ENCODE results near the gene MELK. TPM values are rescaled to one million over a fixed set of nuclear protein-coding genes. Genes with fewer than 3 reads are reported as not detected.
A peak's percentile ranks its signal among the peaks of the same experiment; 100 is the strongest.

The MELK gene
- total and polyA plus RNA-seq, 2 donors (not counting 1 experiment from before 2014, with no cell fraction given), result 14.2 to 21.9 TPM

GRCh38 chr9:36597412-36598178 is 24.9 kb downstream of the MELK start:
- Histone ChIP-seq H3K4me2 (ENCODE audit: extremely low read depth, insufficient read depth, low read length) (no peak overlapping the region), H3K9ac (ENCODE audit: insufficient read depth, low read length) (no peak overlapping the region), H3K27me3 (ENCODE audit: control insufficient read depth, insufficient read depth, low read length) (no peaks in the 10 kb centered on the region), H3K36me3 (ENCODE audit: control insufficient read depth, insufficient read depth, low read length) (no peaks in the 10 kb centered on the region), H3K27ac (ENCODE audit: insufficient read depth, low read length) (no peak overlapping the region), H2AFZ (ENCODE audit: low read length) (no peak overlapping the region), H3K4me3 (replicated peaks in 1 of 4; ENCODE audit: control extremely low read depth in 1 of 4, insufficient read depth in 1 of 4, low read depth in 3 of 4, low read length in 4 of 4) (no peak overlapping the region), H3K9me3 (ENCODE audit: control insufficient read depth, insufficient read depth, low read depth, low read length) (no peaks in the 10 kb centered on the region), H3K79me2 (ENCODE audit: control insufficient read depth, insufficient read depth, low read length) (peaks cover 7% of the 10 kb centered on the region), H3K4me1 (ENCODE audit: control insufficient read depth, extremely low read depth, insufficient read depth, low read length) (no peaks in the 10 kb centered on the region), H4K20me1 (ENCODE audit: control insufficient read depth, extremely low read depth, insufficient read depth, low read length) (no peaks in the 10 kb centered on the region)
- peak; percentile 63 to 79 for DNase-seq (ENCODE audit: low read depth in 2 of 2)
- TF ChIP-seq EZH2 (IDR thresholded peaks at IDR 0.05; ENCODE audit: low read length, missing control alignments) (no peak), CTCF (conservative IDR thresholded peaks at IDR 0.05 in 1 of 2, IDR thresholded peaks at IDR 0.05 in 1 of 2; ENCODE audit: low read depth in 1 of 2, low read length in 2 of 2) (peak; percentile 70 to 92)

GRCh38 chr9:36598273-36598672 is 25.6 kb downstream of the MELK start:
- no peaks in the 10 kb centered on the region for H3K36me3 ChIP-seq (ENCODE audit: control insufficient read depth, insufficient read depth, low read length)
- no peak for TF ChIP-seq EZH2 (IDR thresholded peaks at IDR 0.05; ENCODE audit: low read length, missing control alignments)
- TF ChIP-seq CTCF (conservative IDR thresholded peaks at IDR 0.05 in 1 of 2, IDR thresholded peaks at IDR 0.05 in 1 of 2; ENCODE audit: low read depth in 1 of 2, low read length in 2 of 2), result no peak
- H2AFZ ChIP-seq (ENCODE audit: low read length), result no peak overlapping the region
- no peak overlapping the region for H3K9ac ChIP-seq (ENCODE audit: insufficient read depth, low read length)
- no peaks in the 10 kb centered on the region for H3K9me3 ChIP-seq (ENCODE audit: control insufficient read depth, insufficient read depth, low read depth, low read length)
- H3K79me2 ChIP-seq (ENCODE audit: control insufficient read depth, insufficient read depth, low read length), result peaks cover 4% of the 10 kb centered on the region
- no peaks in the 10 kb centered on the region for H3K4me1 ChIP-seq (ENCODE audit: control insufficient read depth, extremely low read depth, insufficient read depth, low read length)
- no peak overlapping the region for H3K4me3 ChIP-seq (replicated peaks in 1 of 4; ENCODE audit: control extremely low read depth in 1 of 4, insufficient read depth in 1 of 4, low read depth in 3 of 4, low read length in 4 of 4)
- peak in 1 of 2 donors; percentile 48 for DNase-seq (ENCODE audit: low read depth in 2 of 2)
- no peaks in the 10 kb centered on the region for H3K27me3 ChIP-seq (ENCODE audit: control insufficient read depth, insufficient read depth, low read length)
- H3K27ac ChIP-seq (ENCODE audit: insufficient read depth, low read length), result no peak overlapping the region
- no peak overlapping the region for H3K4me2 ChIP-seq (ENCODE audit: extremely low read depth, insufficient read depth, low read length)
- no peaks in the 10 kb centered on the region for H4K20me1 ChIP-seq (ENCODE audit: control insufficient read depth, extremely low read depth, insufficient read depth, low read length)

GRCh38 chr9:36603006-36603405 is 30.3 kb downstream of the MELK start:
- DNase-seq (ENCODE audit: low read depth in 2 of 2), result peak; percentile 36 to 43
- peak overlapping the region; percentile 42 for H3K4me2 ChIP-seq (ENCODE audit: extremely low read depth, insufficient read depth, low read length)

More at GRCh38 chr9:36603006-36603405, 30.3 kb downstream of the MELK start:
- no peaks in the 10 kb centered on the region for H3K9me3 ChIP-seq (ENCODE audit: control insufficient read depth, insufficient read depth, low read depth, low read length)
- no peaks in the 10 kb centered on the region for H3K4me1 ChIP-seq (ENCODE audit: control insufficient read depth, extremely low read depth, insufficient read depth, low read length)
- H3K4me3 ChIP-seq (replicated peaks in 1 of 4; ENCODE audit: control extremely low read depth in 1 of 4, insufficient read depth in 1 of 4, low read depth in 3 of 4, low read length in 4 of 4), result no peak overlapping the region
- H4K20me1 ChIP-seq (ENCODE audit: control insufficient read depth, extremely low read depth, insufficient read depth, low read length), result no peaks in the 10 kb centered on the region
- peak overlapping the region; percentile 38 for H3K27ac ChIP-seq (ENCODE audit: insufficient read depth, low read length)
- H3K27me3 ChIP-seq (ENCODE audit: control insufficient read depth, insufficient read depth, low read length), result no peaks in the 10 kb centered on the region
- H3K9ac ChIP-seq (ENCODE audit: insufficient read depth, low read length), result no peak overlapping the region
- H3K79me2 ChIP-seq (ENCODE audit: control insufficient read depth, insufficient read depth, low read length), result no peaks in the 10 kb centered on the region
- H2AFZ ChIP-seq (ENCODE audit: low read length), result peak overlapping the region; percentile 46
- TF ChIP-seq EZH2 (IDR thresholded peaks at IDR 0.05; ENCODE audit: low read length, missing control alignments) (no peak), CTCF (conservative IDR thresholded peaks at IDR 0.05 in 1 of 2, IDR thresholded peaks at IDR 0.05 in 1 of 2; ENCODE audit: low read depth in 1 of 2, low read length in 2 of 2) (no peak)
- H3K36me3 ChIP-seq (ENCODE audit: control insufficient read depth, insufficient read depth, low read length), result no peaks in the 10 kb centered on the region
